Osteocyte (in vitro differentiated cells): Measurements from ENCODE around the gene ARHGAP4. TPM values are rescaled to one million over a fixed set of nuclear protein-coding genes. Genes with fewer than 3 reads are reported as not detected.

ENCODE experiments used
- DNase-seq: peaks from one replicate; pipeline ENCODE4 v3.0.0; 2021; ENCODE audit warnings: mixed read lengths; ENCODE audit not compliant: unreplicated experiment; ENCODE audit errors: extremely low spot score
- H3K27ac Mint-ChIP-seq: one replicate; pipeline ENCODE4 v1.8.0; 2021; ENCODE audit warnings: mild to moderate bottlenecking, mixed read lengths; ENCODE audit not compliant: unreplicated experiment
- H3K27me3 Mint-ChIP-seq: one replicate; pipeline ENCODE4 v1.8.0; 2021; ENCODE audit warnings: mixed read lengths; ENCODE audit not compliant: unreplicated experiment
- H3K36me3 Mint-ChIP-seq: one replicate; pipeline ENCODE4 v1.8.0; 2021; ENCODE audit warnings: mixed read lengths; ENCODE audit not compliant: unreplicated experiment
- H3K4me1 Mint-ChIP-seq: one replicate; pipeline ENCODE4 v1.8.0; 2021; ENCODE audit warnings: mixed read lengths; ENCODE audit not compliant: unreplicated experiment
- H3K4me3 Mint-ChIP-seq: one replicate; pipeline ENCODE4 v1.8.0; 2021; ENCODE audit warnings: mild to moderate bottlenecking, moderate library complexity, mixed read lengths; ENCODE audit not compliant: unreplicated experiment
- H3K9me3 Mint-ChIP-seq: one replicate; pipeline ENCODE4 v1.8.0; 2021; ENCODE audit warnings: mixed read lengths; ENCODE audit not compliant: unreplicated experiment
- CTCF ChIP-seq: fragments of 200-600 bp; sonication (generic); IDR thresholded peaks from 2 replicates; pipeline ENCODE4 v1.5.0; 2021; ENCODE audit warnings: antibody characterized with exemption, mild to moderate bottlenecking, moderate library complexity
- total RNA-seq: library from RNA; stranded (reverse); gene quantifications from 2 replicates; pipeline ENCODE4 v1.2.1, GENCODE V29; 2021

The ARHGAP4 gene
- total RNA-seq, 1 donor from 2014 or later, result 5.3 TPM

GRCh38 chrX:153921070-153921469 is 5.0 kb downstream of the ARHGAP4 start:
- no peak for TF ChIP-seq CTCF
- Mint-ChIP-seq H3K9me3 (no peaks in the 10 kb centered on the region), H3K27me3 (no peaks in the 10 kb centered on the region), H3K4me1 (peaks cover 9% of the 10 kb centered on the region), H3K36me3 (no peaks in the 10 kb centered on the region), H3K27ac (no peak overlapping the region), H3K4me3 (no peak overlapping the region)
- no peak for DNase-seq

GRCh38 chrX:153920546-153920945 is 5.5 kb downstream of the ARHGAP4 start:
- no peak for TF ChIP-seq CTCF
- Mint-ChIP-seq H3K4me1 (peaks cover 9% of the 10 kb centered on the region), H3K27ac (no peak overlapping the region), H3K9me3 (no peaks in the 10 kb centered on the region), H3K4me3 (no peak overlapping the region), H3K27me3 (no peaks in the 10 kb centered on the region), H3K36me3 (no peaks in the 10 kb centered on the region)
- DNase-seq, result no peak

- no peak overlapping the region for H3K27ac Mint-ChIP-seq
- H3K9me3 Mint-ChIP-seq, result no peaks in the 10 kb centered on the region
- no peaks in the 10 kb centered on the region for H3K36me3 Mint-ChIP-seq
- H3K4me3 Mint-ChIP-seq, result no peak overlapping the region
- DNase-seq, result no peak
- no peak for TF ChIP-seq CTCF
- H3K4me1 Mint-ChIP-seq, result peaks cover 8% of the 10 kb centered on the region
- H3K27me3 Mint-ChIP-seq, result no peaks in the 10 kb centered on the region
These were observed 6.8 kb downstream of the ARHGAP4 start for GRCh38 chrX:153919281-153919680.

GRCh38 chrX:153917869-153918268 is 8.2 kb downstream of the ARHGAP4 start:
- no peak for DNase-seq
- H3K36me3 Mint-ChIP-seq, result no peaks in the 10 kb centered on the region
- H3K9me3 Mint-ChIP-seq, result no peaks in the 10 kb centered on the region
- H3K27me3 Mint-ChIP-seq, result no peaks in the 10 kb centered on the region
- no peak overlapping the region for H3K4me3 Mint-ChIP-seq
- H3K27ac Mint-ChIP-seq, result no peak overlapping the region
- H3K4me1 Mint-ChIP-seq, result peaks cover 7% of the 10 kb centered on the region
- TF ChIP-seq CTCF, result no peak

DNA sequence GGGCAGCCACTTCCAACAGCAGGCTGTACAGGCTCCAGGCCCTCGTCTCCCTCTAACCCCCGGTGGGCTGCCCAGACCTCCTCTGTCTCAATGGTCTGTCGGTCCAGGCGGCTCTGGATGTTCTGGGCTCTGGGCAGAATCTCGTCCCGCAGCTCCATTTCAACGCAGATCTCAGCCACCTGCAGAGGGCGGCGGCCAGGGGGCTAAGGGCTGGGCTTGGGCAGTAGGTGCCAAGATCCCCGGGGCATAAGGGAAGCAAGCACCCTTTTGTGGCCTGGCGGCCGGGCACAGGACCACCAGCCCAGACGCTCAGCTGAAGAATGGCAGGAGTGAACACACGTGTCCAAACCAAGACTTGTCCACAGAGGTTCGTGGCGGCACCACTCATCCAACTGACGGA is 12.4 kb downstream of the ARHGAP4 start:
- Mint-ChIP-seq H3K27me3 (no peaks in the 10 kb centered on the region), H3K4me1 (no peaks in the 10 kb centered on the region), H3K4me3 (no peak overlapping the region), H3K27ac (no peak overlapping the region), H3K9me3 (no peaks in the 10 kb centered on the region), H3K36me3 (no peaks in the 10 kb centered on the region)
- DNase-seq, result no peak
- TF ChIP-seq CTCF, result no peak
